Stimulated activated naive CD8-positive, alpha-beta T cell treated with anti-CD3 and anti-CD28 coated beads, Interleukin-15, Interleukin-2, amounts not matched to agents 100 U/mL and 50 U/mL, for 24 hours (primary cell): ENCODE results near the gene AXIN2.
"Not testable (repeated sequence)": the region's sequence is repeated elsewhere in the genome, so short reads cannot be mapped to it uniquely, and the experiment has no call there.

Experiments used
- ATAC-seq: fragments of 150-1000 bp; cut with Tn5 transposase; one replicate; pipeline ENCODE4 v1.10.0; 2021
- DNase-seq: peaks from one replicate; pipeline ENCODE4 v3.0.0; 2021

Gene AXIN2

DNA sequence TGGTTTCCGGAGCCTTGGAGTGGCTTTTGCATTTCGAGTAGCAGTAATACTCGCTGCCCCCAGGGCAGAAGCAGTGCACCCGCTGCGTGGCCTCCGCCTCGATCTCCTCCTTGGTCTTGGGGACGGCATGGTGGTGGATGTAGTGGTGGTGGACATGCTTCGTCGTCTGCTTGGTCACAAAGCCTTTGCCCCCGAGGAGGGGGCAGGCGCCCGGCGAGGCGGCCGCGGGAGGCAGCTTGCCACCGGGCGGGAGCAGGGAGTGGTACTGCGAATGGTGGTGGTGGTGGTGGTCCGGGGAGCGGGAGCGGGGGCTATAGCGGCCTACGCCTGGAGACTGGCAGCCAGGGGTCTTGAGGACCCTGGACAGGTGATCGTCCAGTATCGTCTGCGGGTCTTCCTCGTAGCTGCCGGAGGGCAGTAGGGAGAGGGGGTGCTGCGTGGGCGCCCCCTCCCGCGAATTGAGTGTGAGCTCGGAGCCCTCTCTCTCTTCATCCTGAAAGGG lies 24.1 kb downstream of the AXIN2 start:
- no peak for DNase-seq
- ATAC-seq: no peak

DNA sequence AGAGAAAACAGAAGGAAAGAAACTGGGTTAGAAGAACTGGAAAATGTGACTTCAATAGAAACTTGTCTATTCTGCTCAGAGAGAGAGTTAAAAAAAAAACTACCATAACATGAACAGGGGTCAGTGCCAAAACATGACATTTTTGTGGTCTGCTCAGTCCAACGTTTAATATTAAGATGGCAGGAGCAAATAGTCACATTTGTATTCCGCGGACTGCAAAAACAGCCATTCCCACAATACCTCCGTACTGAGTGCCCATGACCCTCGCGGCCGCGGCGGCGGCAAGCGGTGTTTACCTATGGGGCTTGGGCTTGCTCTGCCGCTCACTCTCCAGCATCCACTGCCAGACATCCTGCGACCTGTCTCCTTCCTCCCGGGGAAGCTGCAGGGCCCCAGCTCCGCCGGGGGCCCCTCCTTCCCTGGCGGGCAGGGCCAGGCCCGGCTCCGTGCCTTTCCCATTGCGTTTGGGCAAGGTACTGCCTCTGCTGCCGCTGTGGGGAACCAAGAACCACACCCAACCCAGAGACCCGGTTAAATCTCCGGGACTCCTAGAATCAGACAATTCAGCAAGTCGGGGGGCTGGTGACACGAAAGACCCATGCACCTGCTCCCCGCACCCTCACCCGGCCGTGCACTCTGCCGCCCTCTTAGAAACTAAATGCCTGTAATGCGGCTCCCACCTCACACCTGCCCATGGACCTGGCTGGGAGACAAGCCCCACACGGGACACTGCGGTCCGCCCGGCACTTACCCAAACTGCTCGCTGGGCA lies 24.7 kb downstream of the AXIN2 start:
- DNase-seq (no peak), ATAC-seq (no peak)

DNA sequence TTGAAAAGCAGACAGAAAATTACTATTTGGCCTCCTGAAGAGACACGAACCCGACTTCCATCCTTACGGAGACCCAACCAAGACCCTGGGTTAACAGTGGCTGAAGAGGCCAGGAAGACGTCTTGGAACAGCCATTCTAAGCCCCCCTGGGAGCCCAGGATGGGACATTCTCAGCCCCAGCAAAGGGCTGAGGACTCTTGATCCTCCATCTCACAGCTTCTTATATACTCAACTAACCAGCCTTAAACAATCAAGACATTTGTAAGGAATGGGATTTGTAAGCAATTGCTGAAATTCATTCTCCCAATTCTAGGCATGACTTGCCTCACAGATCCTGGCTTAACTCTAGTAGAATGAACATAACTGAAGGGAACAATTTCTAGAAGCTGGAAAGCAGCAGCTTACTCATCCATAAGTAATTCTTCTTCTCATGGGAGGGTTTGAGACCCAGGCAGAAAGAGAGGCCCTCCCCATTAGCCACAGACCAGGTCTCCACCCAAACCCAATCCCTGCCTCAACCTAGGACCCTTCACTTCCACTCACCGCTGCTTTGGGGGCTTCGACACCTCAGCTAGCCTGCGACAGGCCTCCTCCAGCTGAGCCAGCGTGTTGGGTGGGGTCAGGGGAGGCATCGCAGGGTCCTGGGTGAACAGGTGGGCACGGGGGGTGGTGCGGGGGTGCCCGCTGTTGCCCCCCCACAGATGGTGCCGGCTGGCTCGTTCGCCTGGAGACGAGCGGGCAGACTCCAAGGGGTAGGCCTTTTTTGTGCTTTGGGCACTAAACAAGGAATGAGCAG lies 25.5 kb downstream of the AXIN2 start:
- DNase-seq (no peak), ATAC-seq (no peak)

DNA sequence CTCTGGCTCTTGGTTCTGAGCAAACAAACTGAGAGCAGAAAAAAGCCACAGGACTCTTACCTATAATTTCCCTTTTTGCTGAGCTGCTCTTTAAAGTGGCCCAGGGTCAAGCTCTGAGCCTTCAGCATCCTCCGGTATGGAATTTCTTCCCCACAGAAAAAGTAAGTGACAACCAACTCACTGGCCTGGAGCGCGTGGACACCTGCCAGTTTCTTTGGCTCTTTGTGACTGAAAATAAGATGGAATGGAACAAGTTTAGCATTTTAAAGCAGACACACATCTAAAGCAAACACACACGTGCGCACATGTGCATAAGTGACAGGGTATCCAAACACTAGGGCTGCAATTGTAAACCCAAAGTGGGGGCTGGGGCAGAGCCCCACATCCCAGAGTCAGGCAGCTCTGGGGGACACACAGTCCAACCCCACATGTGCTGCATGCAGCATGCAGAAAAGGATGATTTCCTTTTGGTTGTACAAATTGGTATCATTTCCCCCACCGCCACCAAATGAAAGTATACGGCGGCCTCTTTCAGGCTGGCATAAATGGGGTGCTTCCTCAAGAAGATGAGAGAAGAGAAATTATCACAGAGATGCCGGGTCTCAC lies 27.5 kb downstream of the AXIN2 start:
- ATAC-seq (no peak), DNase-seq (no peak)

DNA sequence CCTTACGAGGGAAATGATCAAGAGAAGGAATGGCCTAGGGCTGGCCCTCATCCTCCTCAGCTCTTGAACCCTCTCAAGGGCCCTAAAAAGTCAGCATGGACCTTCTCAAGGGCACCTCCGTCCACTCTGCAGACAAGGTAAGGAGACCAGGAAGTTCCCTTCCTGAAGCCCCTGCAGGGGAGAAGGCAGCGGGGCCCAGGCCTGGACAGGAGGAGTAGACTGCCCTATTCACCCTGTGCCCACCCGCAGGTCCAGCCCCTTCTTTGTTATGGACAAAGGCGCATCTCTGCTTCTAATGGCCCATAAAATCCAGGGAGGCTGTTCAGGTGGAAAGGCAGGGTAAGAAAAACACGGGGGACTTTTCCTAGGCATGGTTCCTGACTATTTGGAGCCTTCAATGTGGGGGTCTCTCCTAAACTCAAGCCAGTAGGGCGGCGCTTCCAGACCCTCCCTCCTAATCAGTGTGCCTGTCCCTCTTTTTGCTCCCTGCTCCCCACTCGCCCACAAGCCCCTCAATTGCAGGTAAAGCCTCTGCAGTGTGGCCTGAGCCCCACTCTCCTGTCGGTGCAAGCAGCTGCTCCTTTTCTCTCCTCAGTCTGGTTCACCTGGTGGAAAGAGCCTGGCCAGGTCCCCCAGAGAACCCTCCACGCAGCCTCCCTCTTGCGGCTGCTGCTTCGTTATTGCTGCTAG lies 28.2 kb downstream of the AXIN2 start:
- ATAC-seq (no peak), DNase-seq (no peak)

DNA sequence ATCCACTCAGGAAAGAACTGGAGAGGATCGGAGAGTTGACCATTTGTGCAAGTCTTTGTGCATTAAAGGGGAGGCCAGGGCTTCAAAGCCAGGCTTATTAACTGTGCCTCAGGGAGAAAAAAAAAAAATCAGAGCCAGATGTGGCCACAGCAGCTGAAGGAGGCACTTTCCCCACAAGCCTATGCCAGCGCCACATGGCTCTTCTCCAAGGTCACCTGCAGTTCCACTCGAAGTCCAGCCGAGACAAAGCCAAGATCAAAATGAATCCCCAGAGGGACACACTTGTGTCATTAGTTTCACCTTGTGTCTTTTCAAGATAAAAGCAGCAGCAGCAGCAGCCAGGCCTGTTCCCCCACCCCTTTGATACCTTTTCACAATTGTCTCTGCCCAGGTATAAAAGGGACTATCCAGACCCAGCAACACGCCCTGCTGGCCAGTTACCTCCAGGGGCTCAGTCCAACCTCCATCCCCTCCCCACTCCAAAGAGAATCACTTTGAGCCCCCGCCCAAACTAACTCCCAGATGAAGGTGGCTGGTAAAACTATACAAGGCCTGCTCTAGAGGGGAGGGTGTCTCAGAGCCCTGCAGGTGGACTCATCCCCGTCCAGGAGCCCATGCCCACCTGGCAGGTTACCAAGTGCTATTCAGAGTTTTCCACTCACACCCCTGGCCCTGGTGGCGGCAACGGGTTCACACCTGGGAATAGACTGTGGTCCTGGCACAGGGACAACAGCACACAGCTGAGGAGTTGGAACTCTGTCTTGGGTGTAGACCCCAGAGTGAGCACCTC lies 29.2 kb downstream of the AXIN2 start:
- ATAC-seq (no peak), DNase-seq (no peak)

DNA sequence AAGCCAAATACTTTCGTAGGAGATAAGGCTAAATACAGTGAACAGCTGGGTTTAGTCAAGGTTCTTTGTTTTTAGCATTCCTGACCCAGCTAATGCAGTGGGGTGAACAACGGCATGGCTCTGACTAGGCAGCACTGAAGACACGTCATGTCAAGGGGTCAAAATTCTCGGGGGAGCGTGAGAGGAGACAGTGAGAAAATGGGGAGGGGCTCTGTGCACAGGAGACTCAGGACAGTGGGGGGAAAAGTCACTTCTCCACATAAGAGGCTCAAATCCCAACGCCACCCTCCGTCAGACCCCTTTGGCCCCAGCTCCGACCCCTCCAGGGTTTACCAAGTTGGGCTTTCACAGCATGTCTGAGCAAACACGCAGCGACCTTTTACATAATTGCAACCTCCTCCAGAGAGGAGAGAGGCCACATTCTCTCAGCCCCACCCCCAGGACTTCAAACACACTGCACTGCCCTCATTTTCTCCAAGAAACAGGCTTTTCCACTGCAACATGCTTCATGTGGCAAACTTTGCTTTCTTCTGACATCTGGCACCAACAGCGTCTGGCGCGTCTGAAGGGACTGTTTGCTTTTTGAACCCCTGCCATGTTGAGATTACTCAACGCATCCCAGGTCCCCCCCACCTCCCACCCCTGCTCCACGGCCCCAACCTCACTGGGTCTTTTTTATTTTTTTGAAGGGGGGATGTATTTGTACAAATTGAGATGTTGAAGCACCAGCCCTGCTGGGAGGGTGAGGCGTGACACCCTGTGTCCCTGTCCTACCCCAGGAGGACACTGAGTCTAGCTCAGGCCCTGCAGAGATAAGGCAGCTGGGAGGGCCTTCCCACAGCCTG lies 30.0 kb downstream of the AXIN2 start:
- no peak for DNase-seq
- no peak for ATAC-seq

DNA sequence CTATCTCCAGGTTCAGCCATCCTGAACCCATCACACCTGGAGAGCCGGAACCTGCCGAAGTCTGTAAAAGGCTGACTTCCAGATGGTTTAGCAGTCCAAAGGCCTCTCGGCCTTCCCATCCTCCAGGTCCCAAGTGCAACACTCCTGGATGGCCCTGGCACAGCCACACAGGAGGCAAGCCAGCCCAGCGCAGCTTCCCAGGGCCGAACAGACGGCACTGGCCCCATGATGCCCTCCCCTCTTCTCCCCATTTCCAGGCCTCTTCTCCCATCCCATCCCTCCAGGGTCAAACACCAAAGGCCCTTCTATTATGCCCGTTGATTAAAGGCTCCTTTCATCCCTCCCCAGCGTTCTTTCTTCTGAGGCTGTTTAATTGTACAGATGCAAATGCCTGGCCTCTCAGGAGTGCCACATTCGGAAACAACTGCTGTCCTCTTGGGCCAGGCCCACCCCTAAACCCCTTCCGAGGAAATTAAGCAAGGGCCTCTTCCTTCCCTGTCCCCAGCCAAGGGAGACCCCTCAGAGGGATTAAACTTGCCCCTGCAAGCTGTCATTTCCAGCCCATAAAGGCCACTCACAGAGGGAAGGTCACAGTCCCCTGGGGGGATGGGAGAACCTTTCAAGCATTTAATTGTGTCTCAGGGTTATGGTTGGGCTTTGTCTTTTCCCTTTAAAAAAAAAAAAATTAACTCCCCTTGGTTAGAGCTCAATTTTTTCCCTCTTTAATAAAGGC lies 30.8 kb downstream of the AXIN2 start:
- no peak for DNase-seq
- ATAC-seq: no peak

DNA sequence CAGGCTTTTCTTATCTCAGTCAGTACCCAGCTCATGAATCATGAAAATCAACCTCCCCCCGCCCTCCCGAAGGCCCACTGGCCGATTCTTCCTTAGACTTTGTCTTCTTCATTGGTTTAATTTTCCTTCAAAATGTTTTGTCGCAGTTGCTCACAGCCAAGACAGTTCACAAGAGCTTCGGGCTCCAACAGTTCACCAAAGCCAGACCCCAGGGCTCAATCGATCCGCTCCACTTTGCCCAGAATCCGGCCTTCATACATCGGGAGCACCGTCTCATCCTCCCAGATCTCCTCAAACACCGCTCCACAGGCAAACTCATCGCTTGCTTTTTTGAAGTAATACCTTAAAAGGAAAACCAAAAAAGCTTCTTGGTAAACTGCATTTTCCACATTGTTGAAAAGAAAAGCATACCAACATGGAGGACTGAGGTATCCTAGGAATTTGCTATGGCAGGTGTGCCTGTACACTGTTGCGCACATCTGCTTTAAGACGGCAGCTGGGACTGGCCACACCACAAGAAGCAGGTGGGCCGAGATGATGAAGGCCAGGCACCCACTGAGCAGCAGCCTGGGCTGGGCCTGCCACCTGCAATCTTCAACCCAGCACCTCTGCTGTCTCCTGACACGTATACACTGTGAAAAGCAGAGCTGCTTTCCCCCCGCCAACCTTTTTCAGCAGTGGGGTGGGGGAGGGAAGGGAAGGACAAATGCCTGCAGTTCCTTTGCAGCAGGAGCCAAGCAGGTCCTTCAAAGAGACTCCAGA lies 31.5 kb downstream of the AXIN2 start:
- no peak for DNase-seq
- peak; percentile 28 for ATAC-seq

DNA sequence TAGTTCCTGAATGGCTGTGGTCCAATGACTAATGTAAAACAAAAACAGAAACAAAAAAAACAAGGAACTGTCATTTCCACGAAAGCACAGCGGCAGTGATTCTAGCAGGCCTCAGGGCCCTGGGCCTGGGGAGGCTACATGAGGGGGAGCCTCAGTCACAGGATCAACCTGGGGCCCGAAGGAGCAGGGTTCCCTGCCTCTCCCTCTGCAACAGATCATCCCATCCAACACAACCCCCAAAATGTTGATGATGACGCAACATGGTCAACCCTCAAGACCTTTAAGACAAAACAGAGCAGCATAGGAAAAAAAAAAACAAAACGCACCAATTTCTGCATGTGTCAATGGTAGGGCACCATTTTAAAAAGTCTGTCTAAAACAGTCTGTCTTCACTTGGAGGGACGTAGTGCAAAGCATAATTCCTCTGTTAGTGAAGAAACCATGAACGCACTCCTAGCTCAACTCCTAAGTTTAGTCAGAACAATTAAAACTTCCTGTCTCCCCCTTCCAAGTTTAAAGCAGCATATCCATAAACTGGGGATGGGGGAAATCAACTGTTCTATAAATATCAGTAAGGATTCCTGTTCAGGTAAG lies 32.3 kb downstream of the AXIN2 start:
- ATAC-seq (no peak), DNase-seq (no peak)

DNA sequence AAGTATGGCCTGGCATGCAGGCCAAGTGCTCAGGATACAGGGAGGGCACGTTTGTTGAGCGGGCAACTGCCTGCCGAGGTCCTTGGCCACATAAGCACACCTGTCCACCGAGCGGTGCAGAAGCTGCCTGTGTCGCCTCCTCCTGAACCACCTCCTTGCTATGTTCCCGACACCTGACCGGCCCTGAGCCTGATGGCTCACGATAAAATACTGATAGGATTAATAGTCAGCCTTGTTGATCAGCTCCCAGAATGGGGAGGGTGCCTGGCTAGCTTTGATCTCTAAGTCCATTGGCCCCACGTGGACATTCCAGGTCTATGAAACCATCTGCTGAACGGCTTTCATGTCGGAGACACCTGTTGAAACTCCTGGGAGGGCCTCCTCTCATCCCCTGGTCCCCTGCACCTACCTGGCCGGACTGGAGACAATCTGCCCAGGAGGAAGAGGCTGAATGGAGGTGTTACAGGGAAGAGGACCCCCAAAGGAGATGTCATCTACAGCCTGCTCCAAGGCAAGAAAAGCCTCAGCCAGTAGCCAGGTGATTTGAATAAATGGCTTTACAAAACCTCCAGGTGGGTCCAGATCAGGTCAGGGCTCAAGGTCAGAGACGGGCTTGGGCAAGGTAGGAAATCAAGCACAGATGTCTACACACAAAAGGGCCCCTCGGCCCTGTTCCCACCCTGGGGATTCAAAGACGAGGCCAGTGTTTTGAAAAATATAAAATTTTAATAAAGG lies 33.4 kb downstream of the AXIN2 start:
- ATAC-seq: no peak
- DNase-seq: no peak

DNA sequence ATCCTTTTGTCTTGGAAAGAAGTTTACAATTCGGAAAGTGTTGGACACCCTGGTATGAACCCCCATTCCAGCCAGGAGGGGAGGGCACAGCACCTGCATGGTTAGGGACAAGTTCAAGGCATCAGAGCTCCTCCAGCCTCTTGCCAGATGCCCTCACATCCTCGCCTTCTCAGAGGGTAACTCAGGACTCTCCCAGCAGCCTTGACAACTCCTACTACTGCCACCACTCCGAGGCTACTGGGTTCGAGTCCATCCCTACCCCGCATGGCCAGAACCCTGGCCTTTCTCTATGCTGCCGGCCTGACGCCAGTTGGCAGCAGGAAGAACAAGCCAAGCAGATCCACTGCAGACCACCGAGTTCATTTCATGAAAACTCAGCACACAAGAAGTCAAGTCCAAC lies 34.1 kb downstream of the AXIN2 start:
- ATAC-seq: no peak
- DNase-seq: no peak

DNA sequence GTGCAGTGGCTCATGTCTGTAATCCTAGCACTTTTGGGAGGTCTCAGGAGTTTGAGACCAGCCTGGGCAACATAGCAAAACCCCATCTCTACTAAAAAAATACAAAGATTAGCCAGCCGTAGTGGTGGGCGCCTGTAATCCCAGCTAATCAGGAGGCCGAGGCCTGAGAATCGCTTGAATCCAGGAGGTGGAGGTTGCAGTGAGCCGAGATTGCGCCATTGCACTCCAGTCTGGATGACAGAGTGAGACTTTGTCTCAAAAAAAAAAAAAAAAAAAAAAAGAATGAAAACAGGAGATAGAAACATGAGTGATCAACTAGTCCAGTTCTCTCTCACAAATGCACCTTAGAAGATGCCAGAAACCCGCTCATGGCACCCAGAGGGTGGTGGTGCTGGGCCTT lies 34.6 kb downstream of the AXIN2 start:
- not testable (repeated sequence) for DNase-seq, ATAC-seq

DNA sequence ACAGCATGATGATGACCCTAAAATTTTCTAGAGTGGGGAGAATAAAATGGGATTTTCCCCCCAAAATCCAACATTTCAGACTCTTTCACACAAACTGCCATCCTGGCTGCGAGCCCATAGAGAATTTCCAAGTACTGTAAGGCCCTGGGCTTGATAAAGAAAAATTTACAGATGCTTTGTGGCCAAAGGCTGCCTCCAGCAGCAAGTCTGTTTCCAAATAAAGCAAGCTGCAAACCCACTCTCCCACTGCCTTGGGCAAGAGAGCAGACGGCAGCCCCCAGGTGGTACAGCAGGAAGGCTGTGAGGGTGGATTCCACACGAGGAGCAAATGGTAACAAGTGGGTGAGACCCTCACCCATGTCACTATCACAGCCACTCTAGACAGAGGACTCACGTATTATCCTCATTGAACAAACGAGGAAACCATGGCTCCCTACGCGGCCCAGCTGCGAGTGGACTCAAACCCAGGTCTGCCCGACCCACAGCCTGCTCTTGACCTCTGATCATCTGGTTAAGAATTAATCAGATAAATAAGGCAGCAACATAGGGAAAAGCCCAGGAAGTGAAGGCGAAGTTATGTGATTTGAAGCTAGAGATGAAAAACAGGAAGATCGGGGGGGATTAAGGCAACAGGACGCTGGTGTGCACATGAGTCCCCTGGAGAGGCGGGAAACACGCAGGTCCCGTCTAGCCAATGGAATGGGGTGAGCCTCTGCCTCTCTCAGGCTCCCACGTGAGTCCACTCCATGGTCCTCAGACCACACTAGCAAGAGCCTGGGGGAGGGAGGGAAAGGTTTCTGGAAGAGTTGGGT lies 37.4 kb downstream of the AXIN2 start:
- no peak for ATAC-seq
- DNase-seq: no peak

DNA sequence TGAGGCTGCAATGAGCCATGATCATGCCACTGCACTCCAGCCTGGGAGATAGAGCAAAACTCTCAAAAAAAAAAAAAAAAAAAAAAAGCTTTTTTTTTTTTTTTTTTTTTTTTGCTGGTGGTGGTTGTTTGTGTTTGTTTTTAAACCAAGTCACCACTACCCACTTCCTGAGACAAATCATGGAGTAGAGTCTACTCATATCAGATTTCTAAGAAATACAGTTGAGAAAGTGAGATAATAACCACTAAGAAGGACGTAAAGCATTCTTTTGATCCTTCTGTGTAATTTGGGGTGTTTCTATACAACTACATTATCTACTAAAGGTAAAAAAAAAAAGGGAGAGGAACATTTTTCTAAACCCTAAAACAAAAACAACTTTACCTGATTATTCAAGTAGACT lies 38.0 kb downstream of the AXIN2 start:
- ATAC-seq (peak; percentile 79), DNase-seq (no peak)

DNA sequence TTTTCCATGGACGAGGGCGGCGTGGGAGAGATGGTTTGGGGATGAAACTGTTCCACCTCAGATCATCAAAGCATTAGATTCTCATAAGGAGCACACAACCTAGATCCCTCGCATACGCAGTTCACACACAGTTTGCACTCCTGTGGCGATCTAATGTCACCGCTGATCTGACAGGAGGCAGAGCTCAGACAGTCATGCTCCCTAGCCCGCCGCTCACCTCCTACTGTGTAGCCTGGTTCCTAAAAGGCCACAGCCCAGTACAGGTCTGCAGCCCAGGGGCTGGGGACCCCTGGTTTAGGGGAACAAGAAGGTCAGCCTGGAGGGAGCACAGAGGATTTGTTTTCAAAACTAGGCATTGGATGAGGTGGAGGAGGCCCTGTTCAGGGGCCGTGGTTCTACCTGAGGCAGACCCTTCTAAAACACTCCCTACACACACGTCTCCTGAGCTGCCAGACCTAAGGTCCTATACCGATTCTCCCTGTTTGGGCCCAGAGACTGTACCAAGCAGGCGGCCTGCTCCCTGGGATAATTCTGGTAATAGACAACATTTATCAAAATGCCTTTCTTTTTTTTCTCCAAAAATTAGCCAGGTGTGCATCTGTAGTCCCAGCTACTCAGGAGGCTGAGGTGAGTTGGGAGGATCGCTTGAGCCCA lies 38.6 kb downstream of the AXIN2 start:
- DNase-seq: no peak
- ATAC-seq: no peak

DNA sequence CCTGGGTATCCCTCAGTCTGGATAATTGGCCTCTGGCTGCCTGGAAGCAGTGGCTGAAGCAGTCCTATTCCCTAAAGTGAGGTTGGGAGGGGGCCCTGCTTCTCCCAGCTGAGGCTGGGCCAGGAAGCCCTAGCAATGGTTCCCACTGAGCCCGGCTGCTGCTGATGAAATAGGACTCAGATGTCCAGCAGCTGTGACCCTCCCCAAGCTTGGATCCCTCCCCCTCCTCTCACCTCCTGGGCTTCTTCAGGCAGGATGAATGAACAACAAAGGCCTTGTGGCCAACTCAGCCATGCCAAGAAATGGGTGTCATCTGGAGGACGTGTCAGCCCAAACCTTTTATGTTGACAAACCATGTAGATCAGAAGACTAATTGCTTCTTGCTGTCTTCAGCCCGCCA lies 42.0 kb downstream of the AXIN2 start:
- DNase-seq (no peak), ATAC-seq (no peak)
